CD14-positive monocyte (primary cell): ENCODE measurements around the gene AQP6. TPM values are rescaled to one million over a fixed set of nuclear protein-coding genes. Genes with fewer than 3 reads are reported as not detected.

Experiments
- DNase-seq, 3 donors: peaks; one replicate each; pipeline ENCODE4 v3.0.0-alpha.2; 2011 to 2022
- H2AFZ ChIP-seq: 2 replicates; pipeline ENCODE4 v1.6.0; 2012; ENCODE audit warnings: mild to moderate bottlenecking, low read depth, low read length, inconsistent platforms; ENCODE audit not compliant: insufficient read depth, poor library complexity, severe bottlenecking
- H3K27ac ChIP-seq, 2 donors: 1 replicate in 1 of 2; 2 replicates in 1 of 2; pipeline ENCODE4 v1.5.1; 2012 to 2013; ENCODE audit warnings: low read length in 2 of 2, control low read depth in 1 of 2, inconsistent platforms in 1 of 2, low read depth in 1 of 2, mild to moderate bottlenecking in 1 of 2
- H3K27me3 ChIP-seq, 2 donors: one replicate each; pipeline versions ENCODE4 v1.6.0 to v1.6.1; 2011 to 2013; ENCODE audit warnings: low read length in 2 of 2; ENCODE audit not compliant: control insufficient read depth in 2 of 2, insufficient read depth in 2 of 2
- H3K36me3 ChIP-seq, 2 donors: replicated peaks in 1 of 2; 1 replicate in 1 of 2; 2 replicates in 1 of 2; pipeline versions ENCODE4 v1.5.1 to v1.6.1; 2012 to 2013; ENCODE audit warnings: low read length in 2 of 2, control low read depth in 1 of 2, inconsistent platforms in 1 of 2, mild to moderate bottlenecking in 1 of 2; ENCODE audit not compliant: insufficient read depth in 2 of 2, control insufficient read depth in 1 of 2
- H3K4me1 ChIP-seq, 2 donors: 1 replicate in 1 of 2; 2 replicates in 1 of 2; pipeline versions ENCODE4 v1.5.1 to v1.6.1; 2012 to 2013; ENCODE audit warnings: low read length in 2 of 2, control low read depth in 1 of 2, inconsistent platforms in 1 of 2, mild to moderate bottlenecking in 1 of 2, moderate library complexity in 1 of 2; ENCODE audit not compliant: insufficient read depth in 2 of 2, control insufficient read depth in 1 of 2
- H3K4me2 ChIP-seq: replicated peaks from 2 replicates; pipeline ENCODE3; 2012; ENCODE audit warnings: low read length, moderate library complexity, mild to moderate bottlenecking; ENCODE audit not compliant: poor library complexity, severe bottlenecking; ENCODE audit errors: extremely low read depth
- H3K4me3 ChIP-seq, 3 experiments: fragments of 200-600 bp in 1 of 3; sonication (generic) in 1 of 3; replicated peaks in 1 of 3; 1 replicate in 2 of 3; 2 replicates in 1 of 3; pipeline ENCODE4 v1.5.1; 2011 to 2013; ENCODE audit warnings: low read length in 3 of 3, mild to moderate bottlenecking in 3 of 3, control low read depth in 2 of 3, low read depth in 2 of 3, inconsistent platforms in 1 of 3, moderate library complexity in 1 of 3
- H3K79me2 ChIP-seq: 2 replicates; pipeline ENCODE4 v1.6.0; 2012; ENCODE audit warnings: mild to moderate bottlenecking, control low read depth, inconsistent platforms, low read length, moderate library complexity; ENCODE audit not compliant: insufficient read depth
- H3K9ac ChIP-seq: 2 replicates; pipeline ENCODE4 v1.6.0; 2017; ENCODE audit warnings: low read length, mild to moderate bottlenecking; ENCODE audit not compliant: insufficient read depth, poor library complexity, severe bottlenecking
- H3K9me3 ChIP-seq, 2 donors: replicated peaks in 1 of 2; 1 replicate in 1 of 2; 2 replicates in 1 of 2; pipeline versions ENCODE4 v1.5.1 to v1.6.1; 2012 to 2013; ENCODE audit warnings: low read length in 2 of 2, control low read depth in 1 of 2; ENCODE audit not compliant: control insufficient read depth in 1 of 2, insufficient read depth in 1 of 2
- H4K20me1 ChIP-seq: 2 replicates; pipeline ENCODE4 v1.6.0; 2012; ENCODE audit warnings: mild to moderate bottlenecking, low read length, control low read depth, moderate library complexity; ENCODE audit not compliant: insufficient read depth
- H3K27ac Mint-ChIP-seq, 7 donors: one replicate each; pipeline ENCODE4 v1.8.0; 2020; ENCODE audit warnings: mild to moderate bottlenecking in 7 of 7, mixed read lengths in 7 of 7, moderate library complexity in 6 of 7, inconsistent platforms in 2 of 7
- H3K27me3 Mint-ChIP-seq, 3 donors: one replicate each; pipeline ENCODE4 v1.8.0; 2021 to 2022; ENCODE audit warnings: low read depth in 3 of 3, mild to moderate bottlenecking in 3 of 3, mixed read lengths in 3 of 3, moderate library complexity in 3 of 3, inconsistent platforms in 1 of 3
- H3K36me3 Mint-ChIP-seq, 2 donors: one replicate each; pipeline ENCODE4 v1.8.0; 2020; ENCODE audit warnings: mixed read lengths in 2 of 2, inconsistent platforms in 1 of 2, mild to moderate bottlenecking in 1 of 2
- H3K4me1 Mint-ChIP-seq: one replicate; pipeline ENCODE4 v1.8.0; 2020; ENCODE audit warnings: mild to moderate bottlenecking, mixed read lengths
- H3K4me3 Mint-ChIP-seq, 2 donors: one replicate each; pipeline ENCODE4 v1.8.0; 2020; ENCODE audit warnings: mild to moderate bottlenecking in 2 of 2, mixed read lengths in 2 of 2, moderate library complexity in 1 of 2
- H3K9me3 Mint-ChIP-seq, 7 donors: one replicate each; pipeline ENCODE4 v1.8.0; 2020 to 2022; ENCODE audit warnings: mixed read lengths in 7 of 7, mild to moderate bottlenecking in 6 of 7, moderate library complexity in 6 of 7, inconsistent platforms in 2 of 7
- CTCF ChIP-seq: fragments of 200-600 bp; IDR thresholded peaks from one replicate; pipeline ENCODE4 v1.8.0; 2022; ENCODE audit warnings: antibody characterized with exemption, mild to moderate bottlenecking
- WGBS: methylation state at CpG from one replicate; pipeline ENCODE4 v1.1.5; 2013; ENCODE audit warnings: missing lambda C conversion rate; ENCODE audit not compliant: insufficient coverage; 5-methylcytosine and 5-hydroxymethylcytosine counted together
- intact Hi-C, 2 donors: fragments of 100-400 bp; cut with micrococcal nuclease; formaldehyde crosslinking; loops; one replicate each; pipeline versions ENCODE4 v1.15.0 to v1.15.1; 2023
- polyA plus RNA-seq, 3 donors: library from polyadenylated mRNA; depleted of rRNA in 1 of 3; unstranded in 2 of 3; stranded (reverse) in 1 of 3; fragments of 300-500 nt in 2 of 3; fragments of >200 nt in 1 of 3; fragmentation: Illumina TruSeq in 2 of 3; gene quantifications; 1 replicate in 2 of 3; 2 replicates in 1 of 3; pipeline ENCODE4 v1.2.3, GENCODE V29; 2012 to 2021

The AQP6 gene
- polyA plus RNA-seq, 3 donors, result 0.04 TPM; not detected in 2

GRCh38 chr12:49932023-49932422, 40.7 kb upstream of the AQP6 start:
- Histone ChIP-seq H3K9ac (no peak overlapping the region), H2AFZ (no peak overlapping the region), H3K9me3 (no peaks in the 10 kb centered on the region), H3K36me3 (no peaks in the 10 kb centered on the region), H3K27ac (no peak overlapping the region), H3K79me2 (no peaks in the 10 kb centered on the region), H3K4me1 (no peaks in the 10 kb centered on the region), H4K20me1 (no peaks in the 10 kb centered on the region), H3K4me2 (no peak overlapping the region), H3K27me3 (peaks cover 0 to 10% of the 10 kb centered on the region in 2 donors), H3K4me3 (no peak overlapping the region)
- DNase-seq, result no peak
- no peaks in the 10 kb centered on the region for H3K4me1 Mint-ChIP-seq
- H3K27me3 Mint-ChIP-seq, result peaks cover 18 to 27% (median 19%) of the 10 kb centered on the region in 3 donors
- H3K4me3 Mint-ChIP-seq, result no peak overlapping the region
- peaks cover 0 to 1% (median 0%) of the 10 kb centered on the region in 7 donors for H3K9me3 Mint-ChIP-seq
- TF ChIP-seq CTCF, result no peak
- intact Hi-C loops, result no loop called here
- 80% methylated on average over 5 of the region's 7 CpGs for WGBS
- no peak overlapping the region for H3K27ac Mint-ChIP-seq
- no peaks in the 10 kb centered on the region for H3K36me3 Mint-ChIP-seq

GRCh38 chr12:49932533-49933130, 40.1 kb upstream of the AQP6 start:
- H3K36me3 Mint-ChIP-seq, result no peaks in the 10 kb centered on the region
- H3K36me3 ChIP-seq, result no peaks in the 10 kb centered on the region
- intact Hi-C loops, result no loop called here
- DNase-seq, result no peak
- peaks cover 16 to 23% (median 18%) of the 10 kb centered on the region in 3 donors for H3K27me3 Mint-ChIP-seq
- no peak overlapping the region for H3K9ac ChIP-seq
- no peaks in the 10 kb centered on the region for H3K9me3 ChIP-seq
- H3K27ac Mint-ChIP-seq, result no peak overlapping the region
- 95% methylated on average over 4 of the region's 8 CpGs for WGBS
- no peak overlapping the region for H2AFZ ChIP-seq
- no peaks in the 10 kb centered on the region for H4K20me1 ChIP-seq
- no peak overlapping the region for H3K4me3 ChIP-seq
- no peak for TF ChIP-seq CTCF
- H3K4me2 ChIP-seq, result no peak overlapping the region
- no peaks in the 10 kb centered on the region for H3K4me1 Mint-ChIP-seq
- peaks cover 0 to 10% of the 10 kb centered on the region in 2 donors for H3K27me3 ChIP-seq
- H3K4me1 ChIP-seq, result no peaks in the 10 kb centered on the region
- no peak overlapping the region for H3K4me3 Mint-ChIP-seq
- peaks cover 0 to 1% (median 0%) of the 10 kb centered on the region in 7 donors for H3K9me3 Mint-ChIP-seq
- no peaks in the 10 kb centered on the region for H3K79me2 ChIP-seq
- no peak overlapping the region for H3K27ac ChIP-seq
